Measurements from ENCODE around the gene TAF8.

The TAF8 gene

DNA sequence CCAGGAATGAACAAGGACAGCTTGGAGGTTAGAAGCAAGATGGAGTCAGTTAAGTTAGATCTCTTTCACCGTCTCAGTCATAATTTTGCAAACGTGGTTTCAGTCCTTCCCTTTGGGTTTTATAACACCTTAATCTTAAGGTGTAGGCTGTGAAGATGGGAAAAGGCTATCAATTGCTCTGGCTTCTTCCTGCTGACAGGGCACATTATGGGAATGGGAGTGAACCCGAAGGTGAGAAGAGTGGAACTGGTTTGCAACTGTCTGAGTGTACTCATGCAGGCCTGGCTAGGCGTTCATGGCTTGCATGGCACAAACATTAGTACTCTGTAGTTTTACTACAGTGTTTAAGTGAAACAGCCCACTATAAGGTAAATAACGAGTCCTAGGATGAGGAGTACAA is 9.4 kb downstream of the TAF8 start:
- DNase-seq (ENCODE audit: low read depth in 2 of 2), result no peak

DNA sequence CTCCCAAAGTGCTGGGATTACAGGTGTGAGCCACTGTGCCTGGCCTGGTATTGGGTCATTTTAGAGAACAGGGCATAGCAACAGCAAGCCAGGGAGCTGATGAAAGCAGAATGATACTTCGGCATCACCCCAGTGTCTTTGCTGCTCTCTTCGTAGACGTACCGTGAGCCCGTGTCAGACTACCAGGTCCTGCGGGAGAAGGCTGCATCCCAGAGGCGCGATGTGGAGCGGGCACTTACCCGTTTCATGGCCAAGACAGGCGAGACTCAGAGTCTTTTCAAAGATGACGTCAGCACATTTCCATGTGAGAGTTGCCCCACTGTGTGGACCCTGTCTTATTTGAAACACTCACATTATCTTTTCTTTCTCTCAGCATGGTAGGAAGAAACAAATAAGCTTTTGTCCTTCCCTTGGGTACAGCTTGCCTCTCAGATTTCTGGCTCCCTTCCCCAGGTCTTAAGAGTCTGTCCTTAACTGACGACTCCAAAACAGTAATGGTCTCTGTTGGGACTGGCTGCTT is 15.9 kb downstream of the TAF8 start:
- DNase-seq (ENCODE audit: low read depth in 2 of 2), result no peak

DNA sequence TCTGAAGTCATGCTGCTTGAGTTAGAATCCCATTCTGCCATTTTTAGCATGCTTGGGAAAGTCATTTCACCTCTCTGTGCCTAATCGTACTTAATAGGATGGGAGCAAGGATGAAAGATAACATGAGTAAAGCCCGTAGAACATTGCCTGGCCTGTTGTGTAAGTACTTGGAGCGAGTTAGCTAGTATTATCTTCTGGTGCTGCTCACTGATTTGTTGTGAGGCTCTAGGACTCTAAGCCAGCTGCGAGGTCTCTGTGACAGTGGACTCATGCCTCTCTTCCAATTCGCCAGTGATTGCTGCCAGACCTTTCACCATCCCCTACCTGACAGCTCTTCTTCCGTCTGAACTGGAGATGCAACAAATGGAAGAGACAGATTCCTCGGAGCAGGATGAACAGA is 17.8 kb downstream of the TAF8 start:
- DNase-seq (ENCODE audit: low read depth in 2 of 2), result no peak

DNA sequence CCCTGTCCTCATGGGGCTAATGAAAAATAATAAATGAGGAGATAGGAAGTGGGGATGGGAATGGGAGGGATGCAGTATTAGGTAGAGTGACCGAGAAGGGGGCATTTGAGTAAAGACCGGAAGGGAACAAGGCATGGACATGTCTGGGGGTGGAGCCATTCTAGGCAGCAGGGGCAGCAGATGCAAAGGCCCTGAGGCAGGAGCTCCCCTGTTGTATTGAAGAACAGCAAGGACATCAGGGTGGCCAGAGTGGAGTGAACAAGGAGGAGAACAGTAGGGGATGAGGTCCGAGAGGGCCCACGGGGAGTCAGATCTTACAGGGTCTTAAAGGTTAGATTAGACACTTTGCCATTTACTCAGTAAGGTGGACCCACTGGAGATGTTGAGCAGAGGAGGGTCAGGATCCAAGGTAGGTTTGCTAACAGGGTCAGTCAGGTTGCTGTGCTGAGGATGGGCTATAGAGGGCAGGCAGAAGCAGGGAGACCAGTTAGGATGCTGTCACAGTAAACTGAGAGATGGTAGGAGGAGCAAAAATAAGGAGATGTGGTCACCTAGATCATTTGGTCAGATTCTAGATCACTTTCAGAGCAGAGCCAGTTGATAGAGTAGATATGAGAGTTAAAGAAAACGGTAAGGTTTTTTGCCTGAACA is 18.7 kb downstream of the TAF8 start:
- DNase-seq (ENCODE audit: low read depth in 2 of 2), result no peak

DNA sequence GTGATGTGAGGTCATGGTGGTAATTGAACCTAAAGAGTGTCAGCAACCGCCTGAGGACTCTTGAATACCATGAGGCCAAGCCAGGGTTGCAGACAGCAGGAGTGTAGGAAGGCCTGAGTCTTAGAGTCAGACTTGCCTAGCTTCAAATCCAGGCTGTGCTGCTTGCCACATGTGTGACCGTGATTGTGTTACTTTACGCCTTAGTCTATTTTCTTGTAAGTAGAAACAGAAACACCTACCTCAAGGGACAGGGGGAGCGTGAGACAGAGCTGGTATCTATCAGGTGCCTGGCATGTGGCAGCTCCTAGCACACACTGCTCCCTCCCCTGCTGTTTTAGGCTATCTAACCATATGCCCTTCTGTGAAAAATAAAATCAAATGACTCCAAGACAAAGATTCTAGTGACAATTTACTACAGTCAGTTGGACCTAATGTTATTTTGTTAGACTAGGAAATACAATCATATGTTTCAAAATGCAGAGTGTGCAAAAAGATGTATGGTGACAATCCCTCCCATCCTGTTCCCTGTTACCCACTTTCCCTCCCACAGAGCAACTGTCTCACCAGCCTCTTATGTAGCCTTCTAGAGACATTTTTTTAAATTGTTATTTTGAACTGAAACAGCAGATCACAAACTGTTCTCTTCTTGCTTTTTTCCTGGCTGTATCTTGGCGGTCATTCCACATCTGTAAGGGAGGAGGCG is 21.7 kb downstream of the TAF8 start:
- no peak for DNase-seq (ENCODE audit: low read depth in 2 of 2)

DNA sequence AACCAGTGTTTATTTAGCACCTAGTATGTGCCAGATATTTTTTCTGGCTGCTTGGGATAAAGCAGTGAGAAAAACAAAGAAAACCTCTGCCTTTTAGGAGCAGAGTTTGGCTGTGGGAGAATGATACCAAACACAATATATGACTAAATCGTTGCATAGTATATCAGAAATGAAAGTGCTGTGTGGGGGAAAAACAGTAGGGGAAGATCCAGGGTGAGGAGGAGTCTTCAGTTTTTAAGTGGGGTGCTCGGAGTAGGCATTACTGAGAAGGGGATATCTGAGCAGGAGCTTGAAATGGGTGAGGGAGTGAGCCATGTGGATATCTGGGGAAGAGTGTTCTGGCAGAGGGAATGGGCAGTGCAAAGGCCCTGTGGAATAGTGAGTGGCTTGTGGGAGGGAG is 23.0 kb downstream of the TAF8 start:
- no peak for DNase-seq (ENCODE audit: low read depth in 2 of 2)

DNA sequence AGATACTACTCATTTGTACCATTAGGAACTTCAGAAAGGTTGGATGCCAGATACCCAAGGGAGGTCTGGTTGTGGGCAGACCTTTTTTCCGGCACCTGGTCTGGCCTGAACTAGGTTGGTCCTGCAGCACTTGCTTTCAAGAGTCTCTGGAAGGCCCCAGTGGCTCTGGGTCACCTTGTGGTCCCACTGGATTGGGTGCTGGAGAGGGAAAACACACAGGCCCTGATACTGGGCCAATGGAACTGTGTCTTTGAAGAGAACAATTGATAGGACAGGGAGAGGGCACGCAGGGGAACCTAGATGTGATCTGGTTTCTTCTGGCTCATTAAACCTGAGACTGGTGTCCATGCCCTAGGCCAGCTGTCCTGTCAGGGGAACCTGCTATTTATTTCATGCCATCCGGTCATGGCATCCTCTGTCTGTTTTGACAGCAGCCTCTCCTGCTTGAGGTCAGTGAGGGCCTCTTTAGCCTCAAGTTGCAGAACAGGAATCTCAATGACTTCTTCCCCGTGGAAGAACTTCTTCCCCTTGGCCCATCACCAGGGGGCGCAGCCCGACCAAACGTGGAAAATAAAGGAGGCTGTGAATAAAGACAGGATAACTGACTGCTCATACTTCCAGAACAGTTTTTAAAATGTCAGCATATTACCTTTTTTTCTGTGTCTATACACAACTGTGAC is 25.0 kb downstream of the TAF8 start:
- peak; percentile 15 to 49 for DNase-seq (ENCODE audit: low read depth in 2 of 2)

DNA sequence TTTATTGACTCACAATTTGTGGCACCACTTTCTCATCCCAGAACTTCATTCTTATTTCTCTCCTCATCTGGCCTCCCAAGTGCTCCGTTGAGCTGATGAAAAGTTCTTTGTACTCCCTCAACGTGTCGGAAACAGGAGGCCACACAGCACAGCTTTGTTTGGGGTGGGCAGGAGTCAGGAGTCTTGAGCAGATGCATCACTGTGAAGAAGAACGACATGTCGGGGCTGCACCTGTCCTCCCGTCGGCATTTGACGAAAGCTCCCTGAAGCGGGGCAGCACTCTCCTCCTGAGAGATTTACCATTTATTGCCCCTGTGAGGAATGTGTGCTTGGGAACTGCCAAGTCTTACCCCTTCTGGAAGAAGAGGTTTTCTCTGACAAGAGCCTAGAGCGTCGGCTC is 28.1 kb downstream of the TAF8 start:
- no peak for DNase-seq (ENCODE audit: low read depth in 2 of 2)

DNA sequence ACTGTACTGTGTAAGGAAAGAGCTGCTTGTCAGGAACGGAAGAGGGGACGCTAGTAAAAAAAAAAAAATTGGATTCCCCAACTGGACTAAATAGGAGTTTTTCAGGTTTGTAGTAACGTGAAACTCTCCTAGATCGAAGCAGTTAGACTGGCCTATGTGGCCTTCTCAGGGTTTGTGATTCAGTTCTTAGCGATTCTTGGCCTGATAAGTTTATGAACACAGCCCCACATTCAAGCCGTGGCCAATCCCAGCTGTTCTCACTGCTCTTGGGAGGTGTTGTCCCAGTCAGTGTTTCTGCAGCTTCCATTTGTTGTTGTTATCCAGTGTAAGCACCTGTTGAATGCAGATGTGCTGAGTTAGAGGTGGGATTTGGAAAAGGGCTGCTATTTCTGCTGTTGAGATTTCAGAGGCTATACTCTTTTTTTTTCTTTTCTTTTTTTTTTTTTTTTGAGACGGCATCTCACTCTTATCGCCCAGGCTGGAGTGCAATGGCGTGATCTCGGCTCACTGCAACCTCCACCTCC is 29.7 kb downstream of the TAF8 start:
- DNase-seq (ENCODE audit: low read depth in 2 of 2), result no peak

DNA sequence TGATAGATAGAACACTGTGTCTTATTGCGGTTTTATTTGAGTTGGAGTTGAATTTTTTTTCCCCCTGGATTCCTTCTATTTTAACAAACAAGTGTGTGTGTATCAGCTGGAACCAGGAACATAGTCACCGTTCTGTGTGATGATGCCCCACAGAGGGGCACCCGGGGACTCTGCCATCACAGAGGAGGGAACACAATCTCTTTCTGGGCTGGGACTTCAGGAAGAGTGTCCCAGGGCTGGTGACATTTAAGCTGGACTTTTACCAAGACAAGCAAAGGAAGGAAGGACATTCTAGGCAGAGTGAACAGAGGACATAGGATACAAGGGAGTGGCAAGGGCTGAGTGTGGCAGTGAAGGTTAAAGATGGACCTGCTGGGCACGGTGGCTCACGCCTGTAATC is 33.2 kb downstream of the TAF8 start:
- no peak for DNase-seq (ENCODE audit: low read depth in 2 of 2)

DNA sequence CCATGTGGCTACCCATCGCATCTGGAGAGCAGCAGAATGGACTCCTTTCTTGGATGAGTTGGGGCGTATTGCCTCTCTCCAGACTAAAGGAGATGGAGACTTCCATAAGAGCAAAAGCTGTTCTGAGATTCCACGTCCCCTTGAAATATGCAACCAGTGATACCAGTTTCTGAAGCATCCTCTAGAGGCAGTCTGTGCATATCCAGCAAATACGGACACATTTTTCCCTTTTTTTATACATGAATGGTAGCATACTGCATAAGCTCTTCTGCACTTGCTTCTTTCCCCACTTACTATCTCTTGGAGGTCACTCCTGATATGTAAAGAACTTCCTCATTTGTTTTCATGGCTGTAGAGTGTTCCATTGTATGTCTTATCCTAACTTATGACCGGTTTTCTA is 34.6 kb downstream of the TAF8 start:
- DNase-seq (ENCODE audit: low read depth in 2 of 2), result no peak

DNA sequence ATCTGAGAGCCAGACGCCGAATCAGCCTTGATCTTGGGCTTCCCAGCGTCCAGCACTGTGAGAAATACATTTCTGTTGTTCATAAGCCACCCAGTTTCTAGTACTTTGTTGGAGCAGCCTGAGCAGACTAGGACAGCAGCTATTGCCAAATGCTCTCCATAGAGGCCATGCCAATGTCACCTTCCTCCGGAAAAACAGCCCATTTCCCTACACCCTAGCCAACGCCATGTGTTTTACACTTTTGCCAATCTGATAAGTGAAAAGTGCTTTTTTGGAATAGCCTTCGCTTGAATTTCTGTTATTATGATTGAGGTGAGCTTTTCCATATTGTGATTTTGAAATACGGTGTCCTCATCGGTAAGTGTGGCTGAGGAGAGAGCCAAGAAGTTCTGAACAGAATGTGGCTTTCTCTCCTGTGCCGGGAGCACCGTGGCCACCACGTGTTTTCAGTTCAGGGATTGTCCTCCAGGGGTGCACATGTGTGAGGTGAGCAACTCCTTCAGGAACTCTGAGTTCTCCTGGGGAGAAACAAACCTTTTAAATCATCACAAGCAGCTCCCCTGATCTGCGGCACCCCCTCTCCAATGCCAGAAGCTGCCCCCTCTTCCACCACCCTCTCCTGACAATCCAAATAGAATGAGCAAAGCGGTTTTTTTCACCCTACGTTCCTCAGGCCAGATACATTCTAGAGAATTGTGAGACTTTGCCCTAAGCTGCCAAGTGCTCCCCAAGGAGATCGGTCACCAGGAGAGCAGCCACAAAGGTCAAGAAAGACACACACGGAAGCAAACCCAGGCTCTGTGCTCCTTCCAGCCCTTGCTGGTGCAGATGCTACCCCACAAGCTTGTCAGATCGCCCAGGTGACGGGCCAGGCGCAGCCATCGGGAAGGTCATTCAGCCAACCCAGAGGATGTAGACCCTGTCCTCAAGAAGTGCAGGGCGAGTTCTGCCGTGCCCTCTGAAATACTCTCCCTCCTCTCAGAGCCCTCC is 36.0 kb downstream of the TAF8 start:
- DNase-seq (ENCODE audit: low read depth in 2 of 2), result no peak

DNA sequence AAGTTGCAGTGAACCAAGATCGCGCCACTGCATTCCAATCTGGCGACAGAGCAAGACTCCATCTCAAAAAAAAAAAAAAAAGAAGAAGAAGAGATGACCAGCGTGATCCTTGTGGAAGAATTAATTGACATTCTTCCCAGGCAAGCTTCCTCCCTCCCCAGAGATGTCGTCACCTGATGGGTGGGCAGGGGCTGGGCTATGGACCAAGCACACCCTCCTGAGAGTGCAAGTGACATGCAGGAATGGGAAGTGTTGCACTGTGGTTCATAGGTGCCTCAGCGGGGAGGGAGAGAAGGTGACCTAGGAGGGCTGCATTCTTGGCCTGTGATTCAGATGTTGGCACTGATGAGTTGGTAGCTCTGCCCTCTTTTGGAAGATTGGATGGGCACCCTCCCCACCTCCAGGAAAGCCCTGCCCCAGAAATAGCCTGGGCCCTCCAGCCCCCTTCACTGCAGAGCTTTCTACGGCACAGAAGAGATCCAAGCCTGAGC is 37.8 kb downstream of the TAF8 start:
- DNase-seq (ENCODE audit: low read depth in 2 of 2), result no peak

DNA sequence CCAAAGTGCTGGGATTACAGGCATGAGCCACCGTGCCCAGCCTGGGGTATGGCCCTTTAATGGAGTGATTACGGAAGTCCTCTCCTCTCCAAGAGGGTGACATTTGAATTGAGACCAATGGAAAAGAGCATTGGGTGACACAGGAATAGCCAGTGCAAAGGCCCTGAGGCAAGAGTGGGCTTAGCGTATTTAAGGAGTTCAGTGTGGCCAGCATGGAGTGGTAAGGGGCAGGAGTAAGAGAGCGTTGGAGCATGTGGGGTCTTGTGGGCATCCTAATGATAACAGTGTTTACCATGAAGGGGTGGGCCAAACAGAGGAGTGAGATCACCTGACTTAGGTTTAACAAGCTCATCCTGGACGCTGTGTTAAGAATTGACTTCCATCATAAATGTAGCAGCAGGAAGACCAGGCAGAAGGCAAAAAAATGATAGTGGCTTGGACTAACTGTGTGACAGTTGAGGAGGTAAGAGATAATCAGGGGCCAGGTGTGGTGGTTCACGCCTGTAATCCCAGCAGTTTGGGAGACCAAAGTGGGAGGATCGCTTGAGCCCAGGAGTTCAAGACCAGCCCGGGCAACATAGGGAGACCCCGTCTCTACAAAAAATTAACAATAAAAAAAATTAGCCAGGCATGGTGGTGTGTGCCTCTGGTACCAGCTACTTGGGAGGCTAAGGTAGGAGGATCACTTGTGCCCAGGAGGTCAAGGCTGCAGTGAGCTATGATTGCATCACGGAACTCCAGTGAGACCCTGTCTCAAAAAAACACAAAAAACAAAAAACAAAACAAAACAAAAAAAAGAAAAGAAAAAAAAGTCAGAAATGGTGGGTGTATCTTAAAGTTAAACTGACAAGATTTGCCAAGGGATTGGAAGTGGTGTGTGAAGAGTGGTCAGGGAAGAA is 40.7 kb downstream of the TAF8 start:
- no peak for DNase-seq (ENCODE audit: low read depth in 2 of 2)

DNA sequence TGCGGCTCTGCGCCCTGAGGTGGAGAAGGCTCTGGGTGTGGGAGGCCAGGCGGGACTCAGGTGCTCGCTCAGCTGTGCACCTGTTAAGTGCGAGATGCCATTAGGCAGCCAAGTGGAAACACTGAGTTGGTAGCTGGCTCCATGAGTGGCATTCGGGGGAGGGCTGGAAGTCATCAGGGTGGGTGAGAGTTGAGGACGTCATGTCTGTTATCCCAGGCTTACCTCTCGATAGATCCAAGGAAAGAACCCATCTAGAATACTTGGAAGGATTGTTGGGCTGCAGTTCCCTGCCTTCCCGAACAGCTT is 41.3 kb downstream of the TAF8 start:
- DNase-seq (ENCODE audit: low read depth in 2 of 2), result no peak

DNA sequence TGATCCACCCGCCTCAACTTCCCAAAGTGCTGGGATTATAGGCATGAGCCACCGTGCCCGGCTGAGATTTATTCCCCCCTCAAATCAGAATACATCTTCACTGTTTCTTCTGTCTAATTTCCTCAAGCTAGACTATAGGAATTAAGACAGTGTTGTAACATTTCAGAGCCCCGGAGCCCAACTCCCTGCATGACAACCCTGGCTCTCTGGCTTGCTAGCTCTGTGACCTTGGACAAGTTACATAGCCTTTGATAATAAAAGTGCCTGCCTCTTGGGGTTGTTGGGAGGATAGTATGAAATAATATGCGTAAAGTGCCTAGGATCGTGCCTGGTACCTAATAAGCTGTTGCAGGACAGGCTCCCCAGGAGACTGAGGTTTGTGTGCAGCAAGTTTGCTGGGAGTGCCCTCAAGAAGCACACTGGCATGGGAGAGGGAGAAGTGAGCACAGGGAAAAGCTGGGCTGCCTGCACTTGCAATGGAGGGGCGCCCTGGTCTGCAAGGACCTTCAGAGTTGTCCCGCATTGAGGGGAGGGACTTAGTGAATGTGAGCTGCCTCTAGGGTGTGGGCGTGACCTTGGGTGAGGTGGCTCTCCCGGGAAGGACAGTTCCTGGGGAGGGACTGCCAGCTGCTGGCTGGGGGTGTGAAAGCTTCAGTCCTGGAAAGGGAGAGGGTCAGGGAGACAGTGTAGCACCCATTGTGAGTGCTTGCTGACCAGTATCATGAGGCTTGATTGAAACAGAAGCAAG is 43.4 kb downstream of the TAF8 start:
- DNase-seq (ENCODE audit: low read depth in 2 of 2), result no peak

DNA sequence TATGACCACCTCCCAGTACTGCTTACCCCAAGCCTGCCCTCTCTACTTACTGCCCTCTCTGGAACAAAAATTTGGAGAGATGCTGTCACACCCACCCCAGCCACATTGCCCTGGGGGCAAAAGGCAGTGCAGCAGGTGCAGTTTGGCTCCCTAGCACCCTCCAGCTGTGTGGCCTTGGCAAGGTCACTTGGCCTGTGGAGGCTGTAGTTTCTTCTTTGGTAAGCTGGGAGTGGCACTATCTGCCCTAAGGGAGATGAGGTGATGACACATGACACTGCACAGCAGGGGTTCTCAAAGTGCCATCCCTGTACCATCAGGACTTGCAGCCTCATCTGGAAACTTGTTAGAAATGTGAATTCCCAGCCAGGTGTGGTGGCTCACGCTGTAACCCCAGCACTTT is 44.8 kb downstream of the TAF8 start:
- DNase-seq (ENCODE audit: low read depth in 2 of 2), result no peak

DNA sequence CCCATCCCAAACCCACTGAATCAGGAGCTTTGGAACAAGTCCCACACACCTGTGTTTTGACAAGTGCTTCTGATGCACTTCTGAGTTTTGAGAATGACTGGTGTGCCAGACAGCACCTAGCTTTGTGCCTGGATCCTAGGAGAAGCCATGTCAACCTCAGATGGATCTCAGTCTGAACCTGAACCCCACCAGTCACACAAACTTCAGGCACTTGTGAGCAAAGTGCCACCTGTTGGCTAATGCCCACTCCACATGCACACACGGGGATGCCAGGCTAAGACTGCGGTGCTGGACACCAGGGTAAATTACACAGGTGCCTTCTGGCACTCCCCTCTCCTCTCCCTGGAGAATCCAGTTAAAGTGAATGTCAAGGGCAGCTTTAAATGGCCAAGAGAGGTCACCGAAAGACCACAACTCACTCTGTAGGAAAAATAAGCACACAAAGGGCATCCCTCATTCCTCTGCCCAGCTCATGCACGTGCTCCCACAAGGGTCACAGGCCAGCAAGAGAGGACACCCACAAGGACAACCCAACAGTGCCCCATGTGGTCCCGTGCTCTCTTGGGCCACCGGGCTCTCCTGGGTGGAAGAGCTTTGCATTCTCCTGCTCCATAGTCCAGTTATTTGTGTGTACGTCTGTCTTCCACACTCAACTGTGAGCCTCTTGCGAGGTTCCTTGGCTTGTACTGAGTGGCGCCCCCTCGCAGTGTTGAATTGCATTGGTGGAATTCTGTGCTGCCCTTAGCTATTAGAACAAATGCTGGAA is 45.6 kb downstream of the TAF8 start:
- DNase-seq (ENCODE audit: low read depth in 2 of 2), result no peak
